K562 (cell line): Measurements from ENCODE around the gene CLDN1.

Source experiments
- CTBP1 ChIP-seq: fragments of 450-650 bp; IDR thresholded peaks from 2 replicates; pipeline ENCODE4 v1.6.1; 2016; ENCODE audit warnings: borderline replicate concordance
- EP300 ChIP-seq: IDR thresholded peaks from 2 replicates; pipeline ENCODE4 v1.6.1; 2012; ENCODE audit warnings: low read length, improper control_type of control experiment
- GATAD2B ChIP-seq: fragments of 450-650 bp; IDR thresholded peaks from 2 replicates; pipeline ENCODE4 v1.6.1; 2017; ENCODE audit warnings: mild to moderate bottlenecking, borderline replicate concordance
- MTA3 ChIP-seq: fragments of 450-650 bp; formaldehyde crosslinking; IDR thresholded peaks from 2 replicates; pipeline ENCODE4 v1.6.1; 2017; ENCODE audit warnings: mild to moderate bottlenecking, borderline replicate concordance
- PRPF4 ChIP-seq: fragments of 200-400 bp; formaldehyde crosslinking; IDR thresholded peaks from one replicate; pipeline ENCODE4 v1.6.1; 2017; ENCODE audit warnings: low read length, low read depth, mild to moderate bottlenecking; ENCODE audit not compliant: insufficient read depth, poor library complexity, severe bottlenecking
- SP2 ChIP-seq: IDR thresholded peaks from 2 replicates; pipeline ENCODE4 v1.6.1; 2011; ENCODE audit warnings: mild to moderate bottlenecking, low read depth, low read length, moderate library complexity; ENCODE audit not compliant: poor library complexity, severe bottlenecking; ENCODE audit errors: extremely low read depth
- TCF3 ChIP-seq: sonication (generic); formaldehyde crosslinking; IDR thresholded peaks from 2 replicates; pipeline ENCODE4 v1.4.0; 2020; ENCODE audit warnings: mild to moderate bottlenecking, missing genetic modification reagents
- TF ChIP-seq, protein P1 (sequence below), 3 experiments: IDR thresholded peaks in 2 of 3; conservative IDR thresholded peaks in 1 of 3; 2 replicates each; pipeline ENCODE4 v1.5.1; 2011 to 2012; ENCODE audit warnings: low read length in 3 of 3, mild to moderate bottlenecking in 3 of 3, control low read depth in 2 of 3, improper control_type of control experiment in 1 of 3, inconsistent platforms in 1 of 3, low read depth in 1 of 3, mixed read lengths in 1 of 3, moderate library complexity in 1 of 3; ENCODE audit not compliant: insufficient read depth in 2 of 3

DNA sequence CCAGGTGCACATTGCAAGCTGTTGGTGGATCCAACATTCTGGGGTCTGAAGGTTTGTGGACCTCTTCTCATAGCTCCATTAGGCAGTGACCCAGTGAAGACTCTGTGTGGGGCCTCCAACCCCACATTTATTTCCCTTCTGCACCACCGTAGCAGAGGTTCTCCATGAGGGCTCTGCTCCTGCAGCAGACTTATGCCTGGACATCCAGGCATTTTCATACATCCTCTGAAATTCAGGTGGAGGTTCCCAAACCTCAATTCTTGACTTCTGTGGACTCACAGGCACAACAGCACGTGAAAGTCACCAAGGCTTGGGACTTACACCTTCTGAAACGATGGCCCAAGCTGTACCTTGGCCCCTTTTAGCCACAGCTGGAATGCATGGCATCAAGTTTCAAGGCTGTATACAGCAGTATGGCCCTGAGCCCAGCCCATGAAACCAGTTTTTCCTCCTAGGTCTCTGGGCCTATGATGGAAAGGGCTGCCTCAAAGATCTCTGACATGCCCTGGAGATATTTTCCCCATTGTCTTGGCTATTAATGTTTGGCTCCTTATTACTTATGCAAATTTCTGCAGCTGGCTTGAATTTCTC lies 30.2 kb downstream of the CLDN1 start:
- no peak for TF ChIP-seq EP300
- no peak for TF ChIP-seq PRPF4
- TF ChIP-seq SP2: no peak
- TF ChIP-seq TCF3 (CRISPR knock-in tag): no peak
- TF ChIP-seq, protein P1, sequence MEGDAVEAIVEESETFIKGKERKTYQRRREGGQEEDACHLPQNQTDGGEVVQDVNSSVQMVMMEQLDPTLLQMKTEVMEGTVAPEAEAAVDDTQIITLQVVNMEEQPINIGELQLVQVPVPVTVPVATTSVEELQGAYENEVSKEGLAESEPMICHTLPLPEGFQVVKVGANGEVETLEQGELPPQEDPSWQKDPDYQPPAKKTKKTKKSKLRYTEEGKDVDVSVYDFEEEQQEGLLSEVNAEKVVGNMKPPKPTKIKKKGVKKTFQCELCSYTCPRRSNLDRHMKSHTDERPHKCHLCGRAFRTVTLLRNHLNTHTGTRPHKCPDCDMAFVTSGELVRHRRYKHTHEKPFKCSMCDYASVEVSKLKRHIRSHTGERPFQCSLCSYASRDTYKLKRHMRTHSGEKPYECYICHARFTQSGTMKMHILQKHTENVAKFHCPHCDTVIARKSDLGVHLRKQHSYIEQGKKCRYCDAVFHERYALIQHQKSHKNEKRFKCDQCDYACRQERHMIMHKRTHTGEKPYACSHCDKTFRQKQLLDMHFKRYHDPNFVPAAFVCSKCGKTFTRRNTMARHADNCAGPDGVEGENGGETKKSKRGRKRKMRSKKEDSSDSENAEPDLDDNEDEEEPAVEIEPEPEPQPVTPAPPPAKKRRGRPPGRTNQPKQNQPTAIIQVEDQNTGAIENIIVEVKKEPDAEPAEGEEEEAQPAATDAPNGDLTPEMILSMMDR (IDR thresholded peaks at IDR 0.05 in 2 of 3, conservative IDR thresholded peaks at IDR 0.05 in 1 of 3; ENCODE audit: insufficient read depth in 2 of 3, low read depth in 1 of 3, low read length in 3 of 3): no peak
- TF ChIP-seq CTBP1: no peak
- no peak for TF ChIP-seq GATAD2B
- TF ChIP-seq MTA3: no peak
